HG02759 (cell line): Measurements from ENCODE around the gene PPP4R1.
A peak's percentile ranks its signal among the peaks of the same experiment; 100 is the strongest.

Experiments
- ATAC-seq: cut with Tn5 transposase; IDR thresholded peaks from one replicate; pipeline ENCODE4 v1.9.1; 2021; ENCODE audit warnings: mild to moderate bottlenecking, moderate library complexity; ENCODE audit not compliant: unreplicated experiment

Gene PPP4R1

DNA sequence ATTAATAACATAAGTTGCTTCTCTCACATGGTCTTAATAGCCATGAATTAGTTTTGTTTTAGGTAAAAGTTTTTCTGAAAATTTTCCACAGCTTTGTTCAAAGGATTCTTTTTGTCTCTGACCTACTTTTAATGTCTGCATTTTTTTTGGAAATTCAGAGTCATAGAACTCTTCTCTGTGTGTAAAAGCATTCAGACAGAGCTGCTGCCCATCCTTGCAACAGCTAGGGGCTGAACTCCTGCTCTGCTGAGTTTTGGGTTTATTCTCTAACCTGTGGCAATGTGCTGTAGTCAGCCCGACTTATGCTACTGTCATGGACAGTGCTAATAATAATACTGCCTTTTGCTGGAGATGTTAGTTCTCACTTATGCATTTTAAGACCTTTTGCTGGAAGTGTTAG, 95.0 kb downstream of the PPP4R1 start:
- no peak for ATAC-seq

DNA sequence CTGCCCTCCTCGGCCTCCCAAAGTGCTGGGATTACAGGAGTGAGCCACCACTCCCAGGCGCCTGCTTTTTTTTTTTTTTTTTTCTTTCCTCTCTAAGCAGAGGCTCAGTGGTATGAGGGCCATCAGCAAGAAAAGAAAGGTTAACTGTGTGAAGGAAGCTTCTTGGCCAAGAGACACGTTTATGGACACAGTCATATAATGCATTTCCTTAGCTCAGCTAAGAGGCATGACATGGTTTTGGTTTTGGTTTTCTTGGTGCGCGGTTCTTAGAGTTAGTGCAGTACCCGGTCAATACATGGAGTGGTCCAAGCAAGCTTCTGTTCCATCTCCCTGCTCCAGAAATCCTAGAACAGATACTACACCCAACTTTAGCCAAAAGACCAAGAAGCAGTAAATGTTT, 96.5 kb downstream of the PPP4R1 start:
- no peak for ATAC-seq

DNA sequence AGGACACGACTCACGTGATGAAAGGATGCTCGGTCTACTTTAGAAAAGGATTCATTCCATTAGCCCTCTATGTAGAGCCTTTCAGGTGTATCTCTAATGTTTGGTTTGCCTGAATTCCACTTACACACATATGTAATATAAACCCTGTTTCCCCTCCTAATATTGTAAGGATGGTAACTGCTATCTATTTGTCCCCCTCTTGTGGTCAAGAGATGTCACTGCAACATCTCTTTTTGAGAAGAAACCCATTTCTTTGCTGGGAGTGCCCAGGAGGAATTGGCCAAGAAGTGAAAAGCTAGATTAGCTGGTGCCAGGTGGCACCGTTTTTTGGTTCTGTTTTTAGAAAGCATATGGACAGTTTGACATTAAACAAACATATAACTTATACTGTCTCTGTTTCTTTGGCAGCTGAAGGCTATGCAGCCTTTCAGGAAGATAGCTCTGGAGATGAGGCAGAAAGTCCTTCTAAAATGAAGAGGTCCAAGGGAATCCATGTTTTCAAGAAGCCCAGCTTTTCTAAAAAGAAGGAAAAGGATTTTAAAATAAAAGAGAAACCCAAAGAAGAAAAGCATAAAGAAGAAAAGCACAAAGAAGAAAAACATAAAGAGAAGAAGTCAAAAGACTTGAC, 97.8 kb downstream of the PPP4R1 start:
- peak; percentile 40 for ATAC-seq

DNA sequence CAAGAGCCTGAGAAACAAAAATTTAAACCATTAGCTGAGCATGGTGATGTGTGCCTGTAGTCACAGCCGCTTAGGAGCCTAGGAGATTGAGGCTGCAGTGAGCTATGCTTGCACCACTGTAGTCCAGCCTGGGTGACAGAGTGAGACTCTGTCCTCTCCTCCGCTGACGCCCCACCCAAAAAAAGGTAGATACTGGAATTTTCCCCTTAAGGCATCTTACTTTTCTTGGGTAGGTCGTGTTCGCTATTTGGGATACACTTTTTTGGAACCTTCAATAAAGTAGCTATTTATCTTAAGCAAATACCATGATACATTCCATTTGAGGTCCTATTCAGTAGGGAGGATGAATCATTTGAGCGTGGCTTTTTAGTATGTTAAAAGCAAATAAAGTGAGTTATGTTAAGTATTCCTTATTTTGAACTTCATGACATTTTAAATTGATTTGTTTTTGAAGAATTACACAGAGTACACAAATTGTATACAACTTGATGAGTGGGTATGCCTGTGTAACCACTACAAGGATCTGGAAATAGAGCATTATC, 100.3 kb downstream of the PPP4R1 start:
- no peak for ATAC-seq

DNA sequence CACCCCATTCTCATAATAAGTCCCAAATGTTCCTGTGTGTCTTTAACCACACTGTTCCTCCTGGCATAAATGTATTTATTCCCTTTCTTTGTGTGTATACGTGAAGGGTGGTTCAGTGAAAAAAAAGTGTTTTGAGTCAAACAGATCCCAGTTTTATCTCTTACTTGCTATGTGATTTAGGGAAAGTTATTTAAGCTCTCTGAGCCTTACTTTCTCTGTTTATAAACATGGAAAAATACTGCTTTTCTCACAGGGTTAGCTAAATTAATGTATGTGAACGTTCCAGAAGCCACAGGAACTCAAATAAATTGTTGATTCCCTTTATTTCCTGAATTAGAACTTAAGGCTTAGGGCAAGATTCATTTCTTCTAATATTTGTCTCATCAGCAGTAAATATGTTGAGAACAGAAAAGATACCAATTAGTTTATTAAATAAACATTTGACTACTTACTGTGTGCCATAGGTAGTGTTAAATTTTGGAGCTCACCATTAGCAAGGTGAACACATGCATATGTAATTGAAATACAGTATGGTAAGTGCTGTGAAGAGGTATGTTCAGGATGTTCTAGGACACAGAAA, 105.8 kb downstream of the PPP4R1 start:
- no peak for ATAC-seq

DNA sequence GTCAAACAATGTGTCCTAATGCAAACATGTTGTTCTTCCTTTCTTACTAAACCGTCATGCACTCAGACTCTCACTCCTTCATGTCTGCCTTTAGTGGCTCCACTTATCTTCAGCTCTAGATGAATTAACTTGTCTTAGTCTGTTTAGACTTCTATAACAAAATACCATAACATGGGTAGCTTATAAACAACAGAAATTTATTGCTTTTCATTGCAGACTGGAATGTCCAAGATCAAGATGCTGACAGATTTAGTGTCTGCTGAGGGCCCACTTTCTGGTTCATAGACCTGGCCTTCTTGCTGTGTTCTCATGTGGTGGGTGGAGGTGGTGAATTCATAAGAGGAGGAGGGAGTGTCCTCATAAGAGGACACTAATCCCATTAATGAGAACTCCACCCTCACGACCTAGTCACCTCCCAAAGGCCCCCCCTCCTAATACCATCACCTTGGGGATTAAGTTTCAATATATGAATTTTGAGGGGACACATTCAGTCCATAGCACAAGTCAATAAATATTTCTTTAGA, 106.7 kb downstream of the PPP4R1 start:
- no peak for ATAC-seq

DNA sequence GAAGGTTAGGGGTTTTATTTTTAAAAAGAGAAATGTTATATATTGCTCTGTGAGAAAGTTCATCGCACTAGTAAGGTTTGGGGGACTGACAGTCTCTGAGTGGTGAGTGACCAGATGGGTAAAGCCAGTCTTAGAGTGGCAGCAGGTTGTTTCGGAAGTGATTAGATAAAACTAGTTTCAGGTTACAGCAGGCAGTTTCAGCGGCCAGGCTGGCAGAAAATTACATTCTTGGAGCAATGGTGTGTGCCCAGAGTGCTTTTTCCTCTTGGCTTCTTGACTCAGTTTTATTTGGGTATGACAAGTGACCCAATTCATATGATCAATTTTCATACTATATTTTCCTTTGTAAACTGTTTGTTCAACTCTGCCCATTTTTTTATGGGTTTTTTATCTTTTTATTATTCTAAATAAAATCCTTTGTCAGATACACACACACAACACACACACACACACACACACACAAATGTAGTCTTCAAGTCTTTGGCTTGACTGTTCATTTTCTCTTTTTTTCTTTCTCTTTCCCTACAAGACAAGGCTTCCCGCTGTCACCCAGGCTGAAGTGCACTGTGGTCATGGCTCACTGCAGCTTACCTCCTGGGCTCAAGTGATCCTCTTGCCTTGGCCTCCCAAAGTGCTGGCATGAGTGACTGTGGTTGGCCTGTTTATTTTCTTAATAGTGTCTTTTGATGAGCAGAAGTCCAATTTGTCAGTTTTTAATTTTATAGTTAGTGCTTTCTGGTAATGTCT, 108.1 kb downstream of the PPP4R1 start:
- no peak for ATAC-seq
